Inflammatory macrophage treated with lipopolysaccharide for 1 hour (primary cell): Measurements from ENCODE around the gene MROH2A.

Experiments
- DNase-seq, 2 donors: peaks; one replicate each; pipeline ENCODE4 v3.0.0-alpha.2; 2020 to 2022

Gene MROH2A

DNA sequence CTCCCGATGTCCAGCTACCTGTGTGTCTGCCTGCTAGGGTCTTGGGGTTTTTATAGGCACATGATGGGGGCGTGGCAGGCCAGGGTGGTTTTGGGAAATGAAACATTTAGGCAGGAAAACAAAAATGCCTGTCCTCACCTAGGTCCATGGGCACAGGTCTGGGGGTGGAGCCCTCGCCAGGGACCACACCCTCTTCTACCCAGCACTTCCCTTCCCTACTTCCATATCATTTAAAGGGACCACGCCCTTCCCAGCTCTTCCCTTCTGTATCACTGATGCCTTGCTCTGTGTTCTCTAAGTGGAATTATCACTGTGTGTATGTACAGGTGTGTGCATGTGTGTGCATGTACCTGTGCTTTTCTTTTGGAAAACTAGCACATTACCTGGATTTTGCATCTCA, 11.7 kb upstream of the MROH2A start:
- DNase-seq, result no peak

GRCh38 chr2:233768076-233768475, 10.1 kb upstream of the MROH2A start:
- no peak for DNase-seq

DNA sequence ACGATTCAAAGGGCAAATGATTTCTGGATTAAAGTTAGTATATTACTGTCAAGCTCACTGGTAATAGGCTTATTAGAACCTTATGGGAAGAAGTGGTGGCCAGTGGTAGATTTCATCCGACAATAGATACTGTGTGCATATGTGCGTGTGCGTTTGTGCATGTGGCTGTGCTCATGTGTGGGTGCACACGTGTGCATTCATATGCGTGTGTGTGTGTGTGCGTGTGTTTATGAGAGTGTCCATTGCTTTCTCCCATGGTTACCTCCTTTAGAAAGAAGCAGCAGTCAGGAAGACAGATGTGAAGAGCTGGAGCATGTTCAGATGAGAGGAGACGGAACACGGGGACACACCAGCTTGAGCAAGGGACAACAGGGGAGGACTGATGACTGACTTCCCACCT, 8.9 kb upstream of the MROH2A start:
- no peak for DNase-seq

DNA sequence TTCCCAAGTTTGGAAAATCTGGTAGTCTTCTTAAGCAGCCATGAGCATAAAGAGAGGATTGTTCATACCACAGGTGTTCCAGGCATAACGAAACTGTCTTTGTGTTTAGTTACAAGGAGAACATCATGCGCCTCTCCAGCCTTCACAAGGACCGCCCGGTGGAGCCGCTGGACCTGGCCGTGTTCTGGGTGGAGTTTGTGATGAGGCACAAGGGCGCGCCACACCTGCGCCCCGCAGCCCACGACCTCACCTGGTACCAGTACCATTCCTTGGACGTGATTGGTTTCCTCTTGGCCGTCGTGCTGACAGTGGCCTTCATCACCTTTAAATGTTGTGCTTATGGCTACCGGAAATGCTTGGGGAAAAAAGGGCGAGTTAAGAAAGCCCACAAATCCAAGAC, 6.0 kb upstream of the MROH2A start:
- no peak for DNase-seq

DNA sequence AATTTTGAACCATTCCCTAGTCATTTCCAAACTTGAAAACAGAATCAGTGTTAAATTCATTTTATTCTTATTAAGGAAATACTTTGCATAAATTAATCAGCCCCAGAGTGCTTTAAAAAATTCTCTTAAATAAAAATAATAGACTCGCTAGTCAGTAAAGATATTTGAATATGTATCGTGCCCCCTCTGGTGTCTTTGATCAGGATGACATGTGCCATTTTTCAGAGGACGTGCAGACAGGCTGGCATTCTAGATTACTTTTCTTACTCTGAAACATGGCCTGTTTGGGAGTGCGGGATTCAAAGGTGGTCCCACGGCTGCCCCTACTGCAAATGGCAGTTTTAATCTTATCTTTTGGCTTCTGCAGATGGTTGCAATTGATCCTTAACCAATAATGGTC, 5.5 kb upstream of the MROH2A start:
- no peak for DNase-seq

GRCh38 chr2:233773854-233774253, 4.3 kb upstream of the MROH2A start:
- DNase-seq, result no peak

- no peak for DNase-seq
These were observed 2.7 kb upstream of the MROH2A start for GRCh38 chr2:233775414-233775813.

- DNase-seq, result no peak
These were observed 1.6 kb downstream of the MROH2A start for GRCh38 chr2:233779722-233780121.

DNA sequence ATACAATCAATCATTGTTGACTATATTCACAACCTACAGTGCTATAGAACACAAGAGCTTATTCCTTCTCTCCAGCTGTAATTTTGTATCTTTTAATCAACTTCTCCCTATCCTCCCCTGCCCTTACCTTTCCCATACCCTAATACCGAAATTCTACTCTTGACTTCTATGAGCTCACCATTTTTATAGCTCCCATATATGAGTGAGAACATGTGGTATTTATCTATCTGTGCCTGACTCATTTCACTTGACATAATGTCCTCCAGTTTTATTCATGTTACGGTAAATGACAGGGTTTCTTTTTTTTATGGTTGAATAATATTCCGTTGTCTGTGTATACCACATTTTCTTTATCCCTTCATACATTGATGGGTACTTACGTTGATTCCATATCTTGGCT, 2.6 kb downstream of the MROH2A start:
- no peak for DNase-seq

DNA sequence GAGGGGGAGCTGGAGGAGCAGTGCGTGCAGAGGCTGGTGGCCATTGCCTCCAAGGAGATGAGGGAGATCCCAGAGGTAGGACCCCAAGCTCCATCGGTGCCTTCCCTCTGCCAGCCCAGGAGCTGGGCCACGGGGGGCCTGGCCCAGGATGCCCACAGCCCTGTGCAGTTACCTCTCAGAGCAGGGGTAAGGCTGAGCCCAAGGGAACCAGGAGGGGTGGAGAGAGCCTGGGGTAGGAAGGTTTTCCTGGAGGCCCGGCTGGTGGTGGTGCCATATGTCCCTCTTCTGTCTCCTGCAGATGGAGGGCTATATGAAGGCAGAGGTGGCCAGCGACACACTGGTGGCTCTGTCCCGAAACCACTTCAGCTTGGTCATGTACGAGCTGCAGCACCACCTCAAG, 11.4 kb downstream of the MROH2A start:
- DNase-seq, result no peak

- no peak for DNase-seq
These were observed 13.2 kb downstream of the MROH2A start for GRCh38 chr2:233791151-233791882.

DNA sequence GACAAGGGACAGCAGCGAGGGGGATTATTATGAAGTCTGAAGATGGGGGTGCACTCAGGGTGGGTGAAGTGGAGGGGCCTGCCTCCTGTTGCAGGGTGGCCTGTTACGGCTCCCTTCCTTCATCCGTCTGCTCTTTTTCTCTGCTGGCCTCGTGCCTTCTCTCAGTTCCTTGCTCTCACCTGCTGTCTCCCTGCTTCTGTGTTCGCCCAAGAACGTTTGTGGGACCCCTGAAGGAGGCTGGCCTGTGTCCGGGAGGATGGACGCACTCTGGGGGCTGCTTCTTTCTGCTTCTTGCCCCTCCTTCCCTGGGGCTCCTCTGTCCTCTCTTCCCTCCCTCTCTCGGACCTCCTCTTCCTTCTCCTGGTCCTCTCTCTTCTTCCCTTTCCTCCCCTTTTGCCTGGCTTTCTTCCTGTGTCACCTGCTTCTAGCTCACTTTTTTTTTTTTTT, 13.8 kb downstream of the MROH2A start:
- no peak for DNase-seq

- no peak for DNase-seq
These were observed 14.6 kb downstream of the MROH2A start for GRCh38 chr2:233792720-233793119.

GRCh38 chr2:233793465-233794127, 15.5 kb downstream of the MROH2A start:
- DNase-seq, result no peak

- DNase-seq, result no peak
These were observed 16.1 kb downstream of the MROH2A start for GRCh38 chr2:233794128-233794658.

- no peak for DNase-seq
These were observed 17.6 kb downstream of the MROH2A start for GRCh38 chr2:233795735-233796171.

GRCh38 chr2:233796254-233796653, 18.1 kb downstream of the MROH2A start:
- no peak for DNase-seq

DNA sequence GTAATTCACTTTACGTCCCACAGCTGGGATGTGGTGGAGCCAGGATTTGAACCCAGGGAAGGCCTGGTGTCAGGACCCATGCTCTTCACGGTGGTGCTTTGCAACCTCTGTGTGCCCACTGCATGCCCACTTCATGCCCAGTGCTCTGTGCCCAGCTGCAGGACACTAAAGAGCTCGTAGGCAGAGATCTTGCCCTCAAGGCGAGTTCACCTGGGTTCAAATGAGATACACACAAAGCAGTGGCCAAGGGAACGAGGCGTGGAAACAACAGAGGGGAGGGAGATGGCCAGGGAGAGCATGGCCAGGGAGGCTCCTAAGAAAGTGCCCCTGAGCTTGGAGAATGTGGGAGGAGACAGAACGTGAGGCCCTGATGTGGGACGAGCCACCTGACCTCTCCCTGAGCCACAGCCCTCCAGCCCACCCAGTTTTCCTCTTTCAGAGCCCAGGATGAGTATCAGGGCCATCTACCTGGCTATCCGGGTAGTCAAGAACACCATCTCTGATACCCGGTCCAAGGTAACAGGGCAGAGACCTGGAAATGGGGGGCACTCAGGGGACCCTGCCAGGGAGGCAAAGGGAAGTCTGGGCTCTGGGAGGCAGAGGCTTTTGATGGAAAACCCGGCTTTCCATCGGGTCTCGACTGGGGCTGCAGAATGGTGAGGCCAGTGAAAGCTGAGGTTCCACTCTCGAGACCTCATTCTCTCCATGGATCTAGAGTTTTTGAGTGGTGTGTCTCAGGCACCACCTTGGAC, 20.4 kb downstream of the MROH2A start:
- DNase-seq, result no peak

DNA sequence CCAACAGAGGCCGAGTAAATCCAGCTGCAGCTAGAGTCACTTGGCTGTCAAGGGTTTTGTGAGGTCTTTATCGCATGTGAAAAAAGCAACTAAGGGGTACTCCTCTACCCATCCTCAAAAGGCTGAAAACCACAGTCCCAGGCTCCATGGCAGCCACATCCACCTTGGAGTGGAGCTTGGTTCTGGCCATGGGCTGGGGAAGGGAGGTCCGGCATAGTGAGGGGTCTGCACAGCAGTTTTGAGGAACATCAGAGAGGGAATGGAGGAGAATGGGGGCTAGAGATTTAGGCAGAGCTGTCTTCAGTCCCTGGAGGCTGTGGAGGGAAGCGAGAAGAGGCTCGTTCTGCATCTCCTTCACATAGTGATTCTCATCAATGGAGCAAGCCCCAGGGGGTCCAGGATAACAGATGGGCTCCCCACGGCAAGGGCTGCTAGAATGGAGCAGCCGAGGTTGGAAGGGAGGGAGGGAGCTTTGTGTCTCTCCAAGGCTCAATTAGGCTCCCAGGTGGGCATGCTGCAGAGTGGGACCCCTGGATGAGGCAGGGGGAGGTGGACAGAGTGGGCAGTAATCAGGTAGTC, 21.0 kb downstream of the MROH2A start:
- no peak for DNase-seq

- no peak for DNase-seq
These were observed 21.6 kb downstream of the MROH2A start for GRCh38 chr2:233799716-233800115.

GRCh38 chr2:233800208-233800607, 22.1 kb downstream of the MROH2A start:
- no peak for DNase-seq

- DNase-seq, result no peak
These were observed 23.4 kb downstream of the MROH2A start for GRCh38 chr2:233801357-233802131.
